ENCODE results near the gene HIBADH.
"Not testable (repeated sequence)": the region's sequence is repeated elsewhere in the genome, so short reads cannot be mapped to it uniquely, and the experiment has no call there.

Gene HIBADH

GRCh38 chr7:27678617-27679260 is 16.1 kb upstream of the HIBADH start:
- no peak for DNase-seq

DNA sequence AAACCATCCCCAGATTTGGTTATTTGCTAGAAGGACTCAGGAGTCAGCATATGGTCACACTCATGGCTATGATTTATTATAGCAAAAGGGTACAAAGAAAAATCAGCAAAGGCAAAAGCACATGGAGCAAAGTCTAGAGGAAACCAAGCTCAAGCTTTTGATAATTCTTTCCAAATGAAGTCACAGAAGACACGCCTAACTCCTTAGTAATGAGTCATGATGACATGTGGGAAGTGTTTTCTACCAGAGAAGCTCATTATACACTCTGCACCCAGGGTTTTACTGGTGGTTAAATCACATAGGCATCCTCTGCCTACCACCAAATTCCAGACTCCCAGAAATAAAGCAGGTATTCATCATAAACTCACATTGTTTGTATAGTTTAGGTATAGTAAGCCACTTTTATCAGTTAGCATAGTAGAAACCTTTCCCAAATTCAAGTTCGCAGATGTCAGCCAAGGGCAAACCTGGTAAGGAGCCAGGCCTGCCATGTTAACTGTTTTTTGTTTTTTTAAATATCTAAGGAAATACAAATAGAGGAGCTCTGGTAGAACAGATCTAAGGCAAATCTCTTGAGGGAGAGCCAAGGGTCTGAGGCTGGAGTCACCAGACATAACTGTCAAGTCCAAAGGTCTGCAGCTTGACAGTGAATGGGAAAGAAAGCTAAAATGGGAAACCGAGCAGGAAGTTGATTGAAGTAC is 15.4 kb upstream of the HIBADH start:
- DNase-seq, result no peak

DNA sequence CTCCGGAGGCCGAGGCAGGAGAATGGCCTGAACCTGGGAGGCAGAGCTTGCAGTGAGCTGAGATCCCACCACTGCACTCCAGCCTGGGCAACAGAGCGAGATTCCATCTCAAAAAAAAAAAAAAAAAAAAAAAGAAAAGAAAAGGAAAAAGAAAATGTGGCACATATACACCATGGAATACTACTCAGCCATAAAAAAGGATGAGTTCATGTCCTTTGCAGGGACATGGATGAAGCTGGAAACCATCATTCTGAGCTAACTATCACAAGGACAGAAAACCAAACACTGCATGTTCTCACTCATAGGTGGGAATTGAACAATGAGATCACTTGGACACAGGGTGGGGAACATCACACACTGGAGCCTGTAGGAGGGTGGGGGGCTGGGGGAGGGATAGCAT is 11.4 kb upstream of the HIBADH start:
- not testable (repeated sequence) for DNase-seq

DNA sequence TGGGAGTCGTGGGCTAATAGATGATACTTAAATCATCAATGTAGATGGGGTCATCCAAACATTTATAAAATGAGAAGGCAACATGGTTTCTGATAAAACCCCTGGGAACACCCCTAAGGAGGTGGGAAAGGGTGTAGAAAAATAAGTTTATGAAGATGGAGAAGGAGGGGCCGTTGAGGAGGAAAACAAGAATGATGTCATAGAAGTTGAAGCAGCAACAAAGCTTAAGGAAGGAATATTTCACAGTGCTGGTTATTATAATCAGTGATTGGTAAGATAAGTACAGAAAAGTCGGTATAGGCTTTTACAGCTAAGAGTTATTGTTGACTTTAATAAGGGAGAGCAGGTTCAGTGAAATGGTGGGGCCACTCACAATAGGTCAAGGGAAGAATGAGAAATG is 9.0 kb upstream of the HIBADH start:
- DNase-seq, result no peak

DNA sequence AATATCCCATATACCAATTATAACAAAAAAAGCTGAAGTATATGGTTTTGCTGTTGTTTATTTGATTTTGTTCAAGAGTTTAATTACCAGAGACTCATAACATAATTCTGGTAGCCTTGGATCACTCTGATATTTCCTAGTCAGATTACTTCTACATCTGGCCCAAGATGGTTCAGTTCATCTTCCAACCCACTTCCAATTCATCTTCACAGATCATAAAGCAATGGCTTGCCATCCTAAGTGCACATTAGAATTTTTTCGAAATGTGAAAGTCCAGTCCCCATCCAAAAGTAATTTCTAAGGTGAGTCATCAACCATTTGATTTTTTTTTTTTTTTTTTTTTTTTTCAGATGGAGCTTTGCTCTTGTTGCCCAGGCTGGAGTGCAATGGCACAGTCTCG is 8.0 kb upstream of the HIBADH start:
- no peak for DNase-seq

DNA sequence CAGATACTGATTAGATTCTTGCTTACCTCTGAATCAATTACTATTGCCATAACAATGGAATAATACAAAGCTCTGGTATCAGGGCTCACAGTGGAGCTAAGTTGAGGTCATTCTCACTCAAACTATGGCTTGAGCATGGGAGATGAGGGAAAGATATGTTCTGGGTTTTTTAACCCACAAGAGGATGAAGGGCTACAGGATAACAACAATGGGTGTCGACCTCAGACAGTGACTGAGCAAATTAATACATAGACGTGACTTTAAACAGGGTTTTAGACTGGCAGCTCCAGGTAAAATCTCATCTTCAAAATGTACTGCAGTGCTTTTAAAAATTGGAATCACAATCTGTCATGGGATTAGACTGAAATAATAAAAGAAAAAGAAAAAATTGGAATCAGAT is 7.5 kb upstream of the HIBADH start:
- DNase-seq, result no peak

DNA sequence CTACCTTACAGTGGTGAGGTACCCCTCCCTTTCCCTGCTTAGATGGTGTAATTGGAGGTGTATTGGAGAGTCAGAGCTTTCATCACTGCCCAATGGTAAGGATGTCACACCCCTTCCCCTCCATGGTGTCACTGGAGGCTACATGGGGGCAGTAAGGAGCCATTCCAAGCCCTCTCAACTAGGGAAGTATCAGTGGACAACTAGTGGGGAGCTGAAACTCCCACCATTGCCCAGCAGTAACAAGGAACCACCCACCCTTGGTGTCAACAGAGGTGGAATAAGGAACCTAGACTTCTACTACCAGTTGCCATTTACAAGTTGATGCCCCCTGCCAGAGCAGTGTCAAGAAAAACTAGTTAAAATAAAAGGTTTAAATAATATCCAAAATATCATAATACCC is 2.8 kb upstream of the HIBADH start:
- DNase-seq, result no peak

GRCh38 chr7:27663989-27664331 is 1.3 kb upstream of the HIBADH start:
- DNase-seq, result no peak

DNA sequence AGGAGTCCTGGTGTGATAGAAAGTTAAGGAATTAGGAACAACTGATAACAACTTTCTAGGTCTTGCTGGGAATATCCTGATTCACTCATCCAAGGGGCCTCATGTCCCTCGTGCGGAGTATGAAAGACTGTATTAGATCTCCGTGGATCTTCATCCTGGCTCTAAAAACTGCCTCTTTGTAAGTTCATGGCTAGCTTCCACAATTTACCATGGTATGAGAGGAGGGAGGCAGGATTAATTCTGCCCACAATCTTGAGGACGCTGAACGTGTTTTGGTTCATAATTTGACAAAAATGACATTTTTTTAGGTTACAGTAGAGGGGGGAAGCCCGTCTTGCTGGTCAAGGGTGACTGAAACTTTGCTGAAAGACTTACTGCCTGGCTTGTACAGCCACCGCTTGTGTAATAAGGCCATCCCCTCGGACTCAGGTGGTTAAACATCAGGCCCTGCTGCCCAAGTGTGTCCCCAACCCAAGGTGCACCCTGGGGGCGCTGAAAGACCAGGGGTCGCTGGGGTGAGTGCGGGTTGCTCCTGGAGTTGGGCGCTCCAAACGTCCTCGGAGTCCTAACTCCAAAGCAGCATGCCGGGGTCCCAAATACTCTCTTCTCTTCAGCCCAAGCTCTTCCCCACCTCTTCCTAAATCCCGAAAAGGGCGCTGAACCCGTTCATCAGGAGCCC is 733 bp downstream of the HIBADH start:
- peak; percentile 68 for DNase-seq

DNA sequence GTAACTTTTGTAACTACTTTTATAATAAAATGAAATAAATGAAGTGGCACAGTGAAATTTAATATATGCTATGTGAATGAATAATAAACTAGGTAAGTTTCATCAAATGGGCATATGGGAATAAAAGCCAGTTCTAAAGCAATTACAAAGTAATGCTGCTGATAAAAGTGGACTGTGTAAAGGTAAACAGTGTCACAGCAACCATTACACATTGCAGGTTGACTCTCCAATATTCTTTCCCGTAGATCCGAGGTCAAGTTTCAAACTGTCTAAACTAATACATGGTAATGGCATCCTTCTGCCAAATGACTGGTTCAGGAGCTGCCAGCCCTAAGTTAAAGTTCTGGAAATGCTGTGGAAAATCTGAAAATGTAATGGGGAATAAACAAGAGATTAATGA is 6.0 kb downstream of the HIBADH start:
- DNase-seq, result no peak

- DNase-seq, result no peak
Observed at GRCh38 chr7:27655184-27655583, 7.5 kb downstream of the HIBADH start.

- no peak for DNase-seq
Observed at GRCh38 chr7:27652518-27652917, 10.2 kb downstream of the HIBADH start.

DNA sequence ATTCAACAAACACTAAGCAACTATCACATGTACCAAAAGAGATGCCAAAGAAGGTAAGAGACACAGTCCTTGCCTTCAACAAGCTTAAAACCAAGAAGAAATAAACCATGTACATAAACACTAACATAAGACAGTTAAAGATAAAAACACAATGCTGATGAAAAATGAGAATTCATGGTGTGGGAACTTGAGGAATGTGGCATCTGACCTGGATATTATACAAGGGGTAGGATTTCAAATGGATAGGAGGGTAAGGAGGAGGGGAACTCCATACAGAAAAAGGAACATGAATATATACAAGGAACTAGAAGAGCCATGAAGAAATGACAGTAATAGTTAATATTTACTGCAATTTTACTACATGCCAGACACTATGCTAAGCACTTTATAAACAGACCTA is 11.0 kb downstream of the HIBADH start:
- no peak for DNase-seq

DNA sequence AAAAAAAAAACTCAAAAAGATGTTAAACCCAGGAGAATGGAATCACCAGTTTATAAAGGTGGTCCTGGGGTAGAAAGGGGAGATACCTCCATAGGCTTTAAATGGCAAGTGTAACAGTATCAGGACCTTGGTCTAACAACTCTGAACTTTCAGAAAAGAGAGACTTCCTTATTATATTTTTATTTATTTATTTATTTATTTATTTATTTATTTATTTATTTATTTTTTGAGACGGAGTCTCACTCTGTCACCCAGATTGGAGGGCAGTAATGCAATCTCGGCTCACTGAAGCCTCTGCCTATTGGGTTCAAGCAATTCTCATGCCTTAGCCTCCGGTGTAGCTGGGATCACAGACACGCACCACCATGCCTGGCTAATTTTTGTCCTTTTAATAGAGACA is 12.4 kb downstream of the HIBADH start:
- DNase-seq, result no peak

- DNase-seq, result no peak
Observed at GRCh38 chr7:27647489-27647888, 15.2 kb downstream of the HIBADH start.

DNA sequence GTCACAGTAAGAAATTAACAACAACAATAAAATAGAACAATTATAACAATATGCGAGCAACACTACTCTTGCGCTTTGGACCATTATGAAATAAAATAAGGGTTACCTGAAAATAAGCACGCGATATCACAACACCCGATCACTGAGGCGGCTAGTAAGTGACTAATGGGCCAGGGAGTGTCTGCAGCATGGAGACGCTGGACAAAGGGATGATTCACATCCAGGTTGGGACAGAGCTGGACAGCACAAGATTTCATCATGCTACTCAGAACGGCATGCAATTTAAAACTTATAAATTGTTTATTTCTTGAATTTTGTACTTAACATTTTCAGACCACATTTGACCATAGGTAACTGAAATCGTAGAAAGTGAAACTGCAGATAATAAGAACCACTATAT is 15.6 kb downstream of the HIBADH start:
- no peak for DNase-seq

GRCh38 chr7:27642271-27642670 is 20.4 kb downstream of the HIBADH start:
- no peak for DNase-seq

- DNase-seq, result no peak
Observed at GRCh38 chr7:27641581-27642230, 21.0 kb downstream of the HIBADH start.

DNA sequence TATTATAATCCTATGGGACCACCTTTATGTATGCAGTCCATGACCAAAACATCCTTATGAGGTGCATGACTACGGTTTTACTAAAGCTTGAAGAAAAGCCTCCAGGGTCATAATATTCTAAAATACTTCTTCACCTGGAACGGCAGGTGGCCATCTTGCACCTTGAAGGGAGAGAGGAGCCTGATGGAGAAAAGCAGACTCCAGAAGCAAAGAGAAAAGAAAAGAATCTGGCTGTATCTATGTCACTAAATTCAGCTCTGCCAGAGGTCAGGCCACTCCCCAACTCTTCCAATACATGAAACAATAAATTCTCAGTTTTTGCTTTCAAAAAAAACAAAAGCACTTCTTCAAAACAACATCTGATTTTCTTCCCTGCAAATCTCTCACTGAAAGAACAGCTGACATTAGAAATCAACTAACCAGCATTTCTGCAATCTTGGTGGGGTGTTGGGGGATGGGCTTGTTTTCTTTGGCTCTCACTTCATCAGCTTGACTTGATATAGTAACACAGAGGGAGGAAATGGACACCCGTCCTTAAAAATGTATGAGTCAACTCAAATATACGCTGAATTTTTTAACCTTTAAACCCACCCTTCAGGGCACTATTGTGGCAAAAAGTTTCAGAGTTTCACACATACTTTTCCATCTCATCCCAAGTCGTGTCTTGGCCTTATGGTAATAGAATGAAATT is 21.7 kb downstream of the HIBADH start:
- no peak for DNase-seq

DNA sequence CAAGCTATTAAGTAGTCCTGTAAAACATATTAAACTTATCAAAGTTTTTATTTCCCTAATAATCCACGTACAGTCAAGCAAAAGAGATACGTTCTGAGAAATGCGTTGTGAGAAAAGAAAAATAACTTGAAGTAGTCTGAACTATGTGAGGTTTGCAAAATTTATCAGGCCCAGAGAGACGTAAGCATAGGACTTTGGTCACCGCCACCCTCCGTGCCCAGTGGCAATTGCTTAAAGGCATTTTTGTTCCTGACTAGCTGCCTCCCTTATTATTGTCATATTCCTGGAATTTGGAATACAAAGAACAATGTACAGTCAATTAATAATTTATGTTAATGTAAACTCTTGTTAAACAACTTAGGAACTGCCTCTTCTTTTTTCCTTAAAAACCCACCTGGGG is 22.8 kb downstream of the HIBADH start:
- DNase-seq, result no peak

- not testable (repeated sequence) for DNase-seq
Observed at GRCh38 chr7:27639048-27639447, 23.6 kb downstream of the HIBADH start.

DNA sequence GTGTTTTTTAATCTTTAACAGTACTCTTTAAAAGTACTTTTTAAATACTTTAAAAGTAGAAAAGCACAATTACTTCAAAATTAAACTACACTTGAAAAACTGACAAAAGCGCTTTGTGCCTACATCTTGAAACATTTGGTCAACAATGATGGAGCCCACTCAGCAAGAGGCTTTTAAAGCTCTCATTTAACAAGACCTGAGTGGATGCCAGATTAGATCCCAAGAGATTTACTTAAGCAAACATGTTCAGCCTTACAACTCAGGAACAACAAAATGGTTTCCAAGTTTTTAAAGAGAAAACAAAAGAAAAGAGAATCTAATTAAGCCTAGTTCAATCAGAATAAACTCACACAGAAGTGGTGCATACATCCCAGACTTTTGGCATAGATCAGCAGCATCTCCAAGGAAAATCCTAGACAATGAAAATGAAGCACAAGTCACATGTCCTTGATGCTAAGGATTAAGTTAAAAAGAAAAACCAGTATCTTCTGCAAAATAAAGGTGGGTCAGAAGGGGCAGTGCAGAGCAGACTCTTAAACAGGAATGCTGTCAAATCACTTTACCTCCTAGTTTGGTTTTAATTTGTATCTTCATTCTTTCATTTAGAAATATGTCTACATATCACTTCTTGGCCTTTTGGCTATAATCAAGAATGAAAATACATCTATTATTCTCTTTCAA is 26.2 kb downstream of the HIBADH start:
- no peak for DNase-seq

DNA sequence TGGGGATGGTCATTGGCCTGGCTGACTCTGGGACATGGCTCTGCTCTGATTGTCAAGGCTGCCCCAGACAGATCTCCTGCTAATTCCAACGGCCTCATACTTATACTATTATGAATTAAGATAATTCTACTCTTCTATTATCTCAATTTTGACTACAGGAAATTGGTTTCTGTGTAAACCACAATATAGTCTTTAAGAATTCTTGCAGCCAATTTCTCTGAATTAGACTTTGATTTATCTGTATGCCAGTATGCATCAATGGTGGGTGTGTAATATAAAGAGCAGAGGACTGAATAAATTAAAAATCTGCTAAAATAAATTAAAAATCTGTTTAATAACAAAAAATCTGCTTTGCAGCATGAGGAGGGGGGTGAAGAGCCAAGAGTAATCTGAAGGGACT is 27.0 kb downstream of the HIBADH start:
- no peak for DNase-seq

Data from KG1 (cell line).